Neural progenitor cell (in vitro differentiated cells): ENCODE results near the gene NCOA1.

Experiments
- CTCF ChIP-seq: fragments of 200-600 bp; sonication (generic); IDR thresholded peaks from 2 replicates; pipeline ENCODE4 v1.5.1; 2017; ENCODE audit warnings: antibody characterized with exemption, mild to moderate bottlenecking
- EZH2 ChIP-seq: fragments of 200-600 bp; sonication (generic); IDR thresholded peaks from 2 replicates; pipeline ENCODE4 v1.6.1; 2017; ENCODE audit warnings: antibody characterized with exemption, mild to moderate bottlenecking, moderate library complexity

DNA sequence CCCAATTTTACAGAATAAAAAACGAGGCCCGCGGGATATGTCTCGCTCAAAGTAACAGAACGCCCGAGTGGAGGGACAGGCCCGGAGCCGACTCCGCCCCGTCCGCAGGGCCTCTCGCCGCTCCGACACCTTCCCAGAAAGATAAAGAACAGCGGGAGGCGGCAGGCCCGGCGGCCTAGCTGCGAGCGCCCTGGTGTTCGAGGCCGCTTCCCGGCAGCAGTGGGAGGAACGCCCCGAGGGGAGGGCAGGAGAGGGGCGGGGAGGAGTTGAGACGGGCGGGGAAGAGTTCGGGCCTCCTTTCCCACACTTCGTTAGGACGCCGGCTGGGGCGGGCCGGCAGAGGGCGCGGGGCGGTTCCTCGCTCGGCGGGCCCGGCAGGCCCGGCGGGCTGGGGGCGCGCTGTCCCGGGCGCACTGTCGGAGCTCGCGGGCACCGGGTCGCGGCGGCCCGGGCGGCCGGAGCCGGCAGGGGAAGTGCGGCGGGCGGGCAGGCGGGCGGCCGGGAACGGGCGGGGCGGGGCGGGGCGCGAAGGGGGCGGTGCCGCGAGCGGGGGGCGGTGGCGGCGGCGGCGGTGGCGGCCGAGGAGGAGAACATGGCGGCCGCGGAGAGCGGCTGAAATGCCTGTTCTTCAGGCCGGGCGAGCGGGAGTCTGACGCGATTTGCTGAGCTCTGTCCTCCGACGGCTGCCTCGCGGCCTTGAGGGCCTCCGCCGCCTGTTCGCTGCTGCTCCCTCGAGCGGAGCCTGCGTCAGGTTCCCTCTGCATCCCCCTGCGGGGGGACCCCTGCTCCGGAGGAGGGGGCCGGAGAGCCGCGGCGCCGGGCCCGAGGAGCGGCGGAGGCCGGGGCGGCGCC lies at the start of gene NCOA1:
- TF ChIP-seq CTCF (peak; percentile 35), EZH2 (no peak)
